ENCODE results near the gene MIB1.
A peak's percentile ranks its signal among the peaks of the same experiment; 100 is the strongest.

MIB1 gene

GRCh38 chr18:21900605-21901352, 160.2 kb downstream of the MIB1 start:
- DNase-seq: peak; percentile 18

GRCh38 chr18:21901423-21901945, 160.9 kb downstream of the MIB1 start:
- DNase-seq: no peak

GRCh38 chr18:21903709-21904108, 163.1 kb downstream of the MIB1 start:
- no peak for DNase-seq

GRCh38 chr18:21904856-21905255, 164.3 kb downstream of the MIB1 start:
- no peak for DNase-seq

DNA sequence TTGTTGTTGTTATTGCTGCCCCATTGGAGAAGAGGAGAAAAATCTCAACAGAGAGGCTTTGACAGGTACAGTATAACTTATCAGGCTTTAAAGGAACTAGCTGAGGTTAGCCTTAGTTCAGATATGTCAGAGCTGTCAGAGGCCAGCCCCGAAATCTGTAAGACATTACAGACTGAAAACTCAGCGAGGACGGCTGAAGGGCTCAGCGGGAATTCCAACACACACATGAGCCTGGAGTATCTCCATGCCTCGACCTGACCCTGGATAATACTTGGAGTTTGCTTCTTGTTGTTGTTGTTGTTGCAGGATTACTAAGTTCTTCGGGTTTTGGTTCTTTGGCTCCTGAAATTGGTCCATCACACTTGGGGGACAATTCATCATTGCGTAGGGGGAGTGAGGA, 166.9 kb downstream of the MIB1 start:
- no peak for DNase-seq

GRCh38 chr18:21908711-21909110, 168.1 kb downstream of the MIB1 start:
- no peak for DNase-seq

- DNase-seq: no peak
Measured at GRCh38 chr18:21910906-21911305, 170.3 kb downstream of the MIB1 start.

- no peak for DNase-seq
Measured at GRCh38 chr18:21911551-21911950, 171.0 kb downstream of the MIB1 start.

DNA sequence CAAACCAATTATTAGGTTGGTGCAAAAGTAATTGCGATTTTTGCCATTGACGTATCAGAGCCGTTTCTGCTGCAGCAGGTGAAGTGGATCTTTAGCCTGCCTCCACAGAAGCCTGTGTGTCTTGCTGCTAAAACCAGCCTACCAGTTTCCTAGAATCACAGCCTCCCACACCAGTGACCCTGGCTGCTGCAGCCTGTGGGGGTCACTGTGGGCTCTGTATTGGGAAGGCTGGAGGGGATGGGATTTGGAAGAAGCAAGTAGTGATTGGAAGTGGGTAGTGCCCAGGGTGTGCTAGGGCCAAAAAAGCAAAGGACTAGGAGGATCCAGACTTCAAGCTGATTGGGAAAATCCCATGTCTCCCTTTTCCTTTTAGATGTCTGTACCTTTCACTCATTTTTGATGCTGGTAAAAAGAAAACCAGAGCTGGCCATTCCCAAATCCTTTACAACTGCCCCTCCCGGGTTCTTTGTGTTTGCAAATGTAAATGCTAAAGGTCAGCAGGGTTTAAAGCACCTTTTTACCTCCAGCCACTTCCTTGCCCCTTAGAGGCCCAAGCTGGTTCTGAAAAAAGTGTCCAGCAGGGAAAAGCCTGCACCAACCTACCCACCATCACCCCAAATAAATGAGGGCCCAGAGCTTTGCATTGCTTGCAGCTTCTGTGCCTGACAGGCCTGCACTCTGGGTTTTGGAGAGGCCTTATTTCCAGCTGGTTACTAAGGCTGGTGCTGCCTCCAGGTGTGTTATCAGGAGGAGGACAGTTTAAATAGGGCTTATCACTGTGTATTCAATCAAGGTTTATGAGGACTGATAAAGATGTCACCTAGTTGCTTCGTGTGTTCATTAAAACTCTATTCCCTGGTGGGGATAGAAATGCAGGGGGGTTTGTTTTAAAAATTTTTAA, 172.0 kb downstream of the MIB1 start:
- DNase-seq: peak; percentile 81

DNA sequence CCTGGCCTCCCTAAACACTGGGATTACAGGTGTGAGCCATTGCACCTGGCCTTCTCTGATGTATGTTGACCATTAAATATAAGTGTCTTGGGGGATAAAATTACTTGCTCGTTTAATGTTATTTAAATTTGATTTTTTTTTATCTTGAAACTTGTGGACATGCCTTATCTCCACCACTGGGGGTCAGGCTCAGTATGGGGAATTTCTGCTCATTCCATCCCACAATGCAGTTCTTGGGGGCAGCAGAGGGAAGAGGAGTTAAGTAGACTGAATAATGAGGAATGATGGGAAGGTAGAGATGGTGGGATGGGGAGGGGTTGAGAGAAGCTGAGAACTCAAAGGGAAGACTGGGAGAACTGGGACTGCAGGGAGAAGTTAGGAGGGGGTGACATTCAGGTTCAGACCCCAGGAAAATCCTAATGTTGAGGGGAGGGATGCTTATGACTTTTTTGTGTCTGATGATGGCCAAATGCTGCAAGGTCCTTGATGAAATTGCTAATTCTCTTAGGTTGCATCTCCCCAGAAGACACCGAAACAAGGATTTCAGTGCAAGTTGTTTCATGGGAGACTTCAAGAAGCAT, 174.2 kb downstream of the MIB1 start:
- DNase-seq: peak; percentile 88

DNA sequence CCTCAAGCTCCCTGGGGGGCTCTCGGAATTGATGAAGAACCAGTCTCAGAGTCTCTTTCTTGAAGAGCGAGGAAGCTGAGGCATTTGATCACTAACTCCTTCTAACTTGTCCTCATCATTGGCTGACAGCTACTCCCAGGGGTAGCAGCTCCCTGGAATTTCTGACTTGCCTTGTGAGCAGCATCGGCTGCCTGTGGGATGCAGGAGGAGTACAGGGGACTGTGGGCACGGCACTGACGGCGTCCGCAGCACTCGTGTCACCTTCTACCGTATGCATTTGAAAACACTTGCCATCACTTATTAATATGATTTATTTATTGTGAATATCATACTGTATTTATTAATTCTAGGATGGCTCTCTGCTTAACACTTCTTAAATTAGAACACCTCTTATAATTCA, 175.0 kb downstream of the MIB1 start:
- no peak for DNase-seq

DNA sequence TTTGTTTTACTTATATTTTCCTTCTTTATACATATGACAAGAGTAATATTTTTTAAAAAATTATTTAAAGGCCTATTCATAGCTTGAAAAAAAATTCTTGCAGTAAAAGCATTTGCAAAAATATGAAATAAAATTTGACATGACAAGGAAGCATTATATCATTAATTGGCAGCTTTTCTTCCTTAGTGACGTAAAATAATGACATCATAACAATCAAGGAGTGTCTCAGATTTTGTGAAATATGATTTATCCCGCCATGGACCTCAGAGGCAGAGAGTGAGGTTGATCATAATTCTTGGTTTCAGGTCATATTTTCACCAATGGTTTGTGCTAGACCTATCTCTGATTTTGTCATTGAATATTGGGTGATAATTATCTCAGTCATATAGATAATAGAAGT, 176.0 kb downstream of the MIB1 start:
- no peak for DNase-seq

GRCh38 chr18:21918693-21919092, 178.1 kb downstream of the MIB1 start:
- DNase-seq: no peak
